HL-60 (cell line): Measurements from ENCODE around the gene PROC.

ENCODE experiments used
- DNase-seq, 2 experiments: peaks; one replicate each; pipeline ENCODE4 v3.0.0-alpha.2; 2010 to 2020; ENCODE audit warnings: low read depth in 1 of 2, low spot score in 1 of 2
- H3K27ac ChIP-seq: fragments of 250-450 bp; sonication (Bioruptor Pico); replicated peaks from 2 replicates; pipeline ENCODE4 v1.5.1; 2020; ENCODE audit warnings: mild to moderate bottlenecking, moderate library complexity
- H3K27me3 ChIP-seq: fragments of 250-450 bp; sonication (Bioruptor Pico); 2 replicates; pipeline ENCODE4 v1.5.1; 2021; ENCODE audit warnings: mild to moderate bottlenecking, moderate library complexity; ENCODE audit not compliant: insufficient read depth, poor library complexity, severe bottlenecking
- H3K4me3 ChIP-seq: replicated peaks from 2 replicates; pipeline ENCODE4 v1.5.1; 2011; ENCODE audit warnings: mild to moderate bottlenecking, control low read depth, low read length; ENCODE audit not compliant: insufficient read depth
- GABPA ChIP-seq: IDR thresholded peaks from 2 replicates; pipeline ENCODE4 v1.6.1; 2012; ENCODE audit warnings: low read depth
- POLR2AphosphoS5 ChIP-seq: IDR thresholded peaks from 2 replicates; pipeline ENCODE4 v1.6.1; 2012; ENCODE audit warnings: low read depth
- SPI1 ChIP-seq: IDR thresholded peaks from 2 replicates; pipeline ENCODE4 v1.6.1; 2012; ENCODE audit warnings: low read depth, mild to moderate bottlenecking, borderline replicate concordance
- TF ChIP-seq, protein P1 (sequence below): IDR thresholded peaks from one replicate; pipeline ENCODE4 v1.5.1; 2011; ENCODE audit warnings: low read length, control low read depth, inconsistent platforms; ENCODE audit not compliant: insufficient read depth
- TF ChIP-seq, protein P2 (sequence below): IDR thresholded peaks from 2 replicates; pipeline ENCODE4 v1.6.1; 2012; ENCODE audit warnings: low read depth; ENCODE audit not compliant: insufficient replicate concordance

The PROC gene

DNA sequence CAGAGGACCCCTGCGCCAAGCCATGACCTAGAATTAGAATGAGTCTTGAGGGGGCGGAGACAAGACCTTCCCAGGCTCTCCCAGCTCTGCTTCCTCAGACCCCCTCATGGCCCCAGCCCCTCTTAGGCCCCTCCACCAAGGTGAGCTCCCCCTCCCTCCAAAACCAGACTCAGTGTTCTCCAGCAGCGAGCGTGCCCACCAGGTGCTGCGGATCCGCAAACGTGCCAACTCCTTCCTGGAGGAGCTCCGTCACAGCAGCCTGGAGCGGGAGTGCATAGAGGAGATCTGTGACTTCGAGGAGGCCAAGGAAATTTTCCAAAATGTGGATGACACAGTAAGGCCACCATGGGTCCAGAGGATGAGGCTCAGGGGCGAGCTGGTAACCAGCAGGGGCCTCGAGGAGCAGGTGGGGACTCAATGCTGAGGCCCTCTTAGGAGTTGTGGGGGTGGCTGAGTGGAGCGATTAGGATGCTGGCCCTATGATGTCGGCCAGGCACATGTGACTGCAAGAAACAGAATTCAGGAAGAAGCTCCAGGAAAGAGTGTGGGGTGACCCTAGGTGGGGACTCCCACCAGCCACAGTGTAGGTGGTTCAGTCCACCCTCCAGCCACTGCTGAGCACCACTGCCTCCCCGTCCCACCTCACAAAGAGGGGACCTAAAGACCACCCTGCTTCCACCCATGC is 3.0 kb downstream of the PROC start:
- Histone ChIP-seq H3K27ac (no peak overlapping the region), H3K27me3 (no peaks in the 10 kb centered on the region), H3K4me3 (no peak overlapping the region)
- no peak for TF ChIP-seq POLR2AphosphoS5
- TF ChIP-seq, protein P1, sequence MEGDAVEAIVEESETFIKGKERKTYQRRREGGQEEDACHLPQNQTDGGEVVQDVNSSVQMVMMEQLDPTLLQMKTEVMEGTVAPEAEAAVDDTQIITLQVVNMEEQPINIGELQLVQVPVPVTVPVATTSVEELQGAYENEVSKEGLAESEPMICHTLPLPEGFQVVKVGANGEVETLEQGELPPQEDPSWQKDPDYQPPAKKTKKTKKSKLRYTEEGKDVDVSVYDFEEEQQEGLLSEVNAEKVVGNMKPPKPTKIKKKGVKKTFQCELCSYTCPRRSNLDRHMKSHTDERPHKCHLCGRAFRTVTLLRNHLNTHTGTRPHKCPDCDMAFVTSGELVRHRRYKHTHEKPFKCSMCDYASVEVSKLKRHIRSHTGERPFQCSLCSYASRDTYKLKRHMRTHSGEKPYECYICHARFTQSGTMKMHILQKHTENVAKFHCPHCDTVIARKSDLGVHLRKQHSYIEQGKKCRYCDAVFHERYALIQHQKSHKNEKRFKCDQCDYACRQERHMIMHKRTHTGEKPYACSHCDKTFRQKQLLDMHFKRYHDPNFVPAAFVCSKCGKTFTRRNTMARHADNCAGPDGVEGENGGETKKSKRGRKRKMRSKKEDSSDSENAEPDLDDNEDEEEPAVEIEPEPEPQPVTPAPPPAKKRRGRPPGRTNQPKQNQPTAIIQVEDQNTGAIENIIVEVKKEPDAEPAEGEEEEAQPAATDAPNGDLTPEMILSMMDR, result no peak
- TF ChIP-seq, protein P2, sequence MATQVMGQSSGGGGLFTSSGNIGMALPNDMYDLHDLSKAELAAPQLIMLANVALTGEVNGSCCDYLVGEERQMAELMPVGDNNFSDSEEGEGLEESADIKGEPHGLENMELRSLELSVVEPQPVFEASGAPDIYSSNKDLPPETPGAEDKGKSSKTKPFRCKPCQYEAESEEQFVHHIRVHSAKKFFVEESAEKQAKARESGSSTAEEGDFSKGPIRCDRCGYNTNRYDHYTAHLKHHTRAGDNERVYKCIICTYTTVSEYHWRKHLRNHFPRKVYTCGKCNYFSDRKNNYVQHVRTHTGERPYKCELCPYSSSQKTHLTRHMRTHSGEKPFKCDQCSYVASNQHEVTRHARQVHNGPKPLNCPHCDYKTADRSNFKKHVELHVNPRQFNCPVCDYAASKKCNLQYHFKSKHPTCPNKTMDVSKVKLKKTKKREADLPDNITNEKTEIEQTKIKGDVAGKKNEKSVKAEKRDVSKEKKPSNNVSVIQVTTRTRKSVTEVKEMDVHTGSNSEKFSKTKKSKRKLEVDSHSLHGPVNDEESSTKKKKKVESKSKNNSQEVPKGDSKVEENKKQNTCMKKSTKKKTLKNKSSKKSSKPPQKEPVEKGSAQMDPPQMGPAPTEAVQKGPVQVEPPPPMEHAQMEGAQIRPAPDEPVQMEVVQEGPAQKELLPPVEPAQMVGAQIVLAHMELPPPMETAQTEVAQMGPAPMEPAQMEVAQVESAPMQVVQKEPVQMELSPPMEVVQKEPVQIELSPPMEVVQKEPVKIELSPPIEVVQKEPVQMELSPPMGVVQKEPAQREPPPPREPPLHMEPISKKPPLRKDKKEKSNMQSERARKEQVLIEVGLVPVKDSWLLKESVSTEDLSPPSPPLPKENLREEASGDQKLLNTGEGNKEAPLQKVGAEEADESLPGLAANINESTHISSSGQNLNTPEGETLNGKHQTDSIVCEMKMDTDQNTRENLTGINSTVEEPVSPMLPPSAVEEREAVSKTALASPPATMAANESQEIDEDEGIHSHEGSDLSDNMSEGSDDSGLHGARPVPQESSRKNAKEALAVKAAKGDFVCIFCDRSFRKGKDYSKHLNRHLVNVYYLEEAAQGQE, result no peak
- TF ChIP-seq SPI1, result no peak
- no peak for TF ChIP-seq GABPA
- no peak for DNase-seq

DNA sequence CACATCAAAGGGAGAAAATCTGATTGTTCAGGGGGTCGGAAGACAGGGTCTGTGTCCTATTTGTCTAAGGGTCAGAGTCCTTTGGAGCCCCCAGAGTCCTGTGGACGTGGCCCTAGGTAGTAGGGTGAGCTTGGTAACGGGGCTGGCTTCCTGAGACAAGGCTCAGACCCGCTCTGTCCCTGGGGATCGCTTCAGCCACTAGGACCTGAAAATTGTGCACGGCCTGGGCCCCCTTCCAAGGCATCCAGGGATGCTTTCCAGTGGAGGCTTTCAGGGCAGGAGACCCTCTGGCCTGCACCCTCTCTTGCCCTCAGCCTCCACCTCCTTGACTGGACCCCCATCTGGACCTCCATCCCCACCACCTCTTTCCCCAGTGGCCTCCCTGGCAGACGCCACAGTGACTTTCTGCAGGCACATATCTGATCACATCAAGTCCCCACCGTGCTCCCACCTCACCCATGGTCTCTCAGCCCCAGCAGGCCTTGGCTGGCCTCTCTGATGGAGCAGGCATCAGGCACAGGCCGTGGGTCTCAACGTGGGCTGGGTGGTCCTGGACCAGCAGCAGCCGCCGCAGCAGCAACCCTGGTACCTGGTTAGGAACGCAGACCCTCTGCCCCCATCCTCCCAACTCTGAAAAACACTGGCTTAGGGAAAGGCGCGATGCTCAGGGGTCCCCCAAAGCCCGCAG is 3.8 kb downstream of the PROC start:
- no peak for DNase-seq
- Histone ChIP-seq H3K4me3 (peak overlapping the region; percentile 28; the same call in 1 of the 2 replicates), H3K27ac (no peak overlapping the region), H3K27me3 (no peaks in the 10 kb centered on the region)
- TF ChIP-seq SPI1 (no peak), POLR2AphosphoS5 (no peak), GABPA (no peak)
- TF ChIP-seq, protein P2, result no peak
- TF ChIP-seq, protein P1, result no peak

DNA sequence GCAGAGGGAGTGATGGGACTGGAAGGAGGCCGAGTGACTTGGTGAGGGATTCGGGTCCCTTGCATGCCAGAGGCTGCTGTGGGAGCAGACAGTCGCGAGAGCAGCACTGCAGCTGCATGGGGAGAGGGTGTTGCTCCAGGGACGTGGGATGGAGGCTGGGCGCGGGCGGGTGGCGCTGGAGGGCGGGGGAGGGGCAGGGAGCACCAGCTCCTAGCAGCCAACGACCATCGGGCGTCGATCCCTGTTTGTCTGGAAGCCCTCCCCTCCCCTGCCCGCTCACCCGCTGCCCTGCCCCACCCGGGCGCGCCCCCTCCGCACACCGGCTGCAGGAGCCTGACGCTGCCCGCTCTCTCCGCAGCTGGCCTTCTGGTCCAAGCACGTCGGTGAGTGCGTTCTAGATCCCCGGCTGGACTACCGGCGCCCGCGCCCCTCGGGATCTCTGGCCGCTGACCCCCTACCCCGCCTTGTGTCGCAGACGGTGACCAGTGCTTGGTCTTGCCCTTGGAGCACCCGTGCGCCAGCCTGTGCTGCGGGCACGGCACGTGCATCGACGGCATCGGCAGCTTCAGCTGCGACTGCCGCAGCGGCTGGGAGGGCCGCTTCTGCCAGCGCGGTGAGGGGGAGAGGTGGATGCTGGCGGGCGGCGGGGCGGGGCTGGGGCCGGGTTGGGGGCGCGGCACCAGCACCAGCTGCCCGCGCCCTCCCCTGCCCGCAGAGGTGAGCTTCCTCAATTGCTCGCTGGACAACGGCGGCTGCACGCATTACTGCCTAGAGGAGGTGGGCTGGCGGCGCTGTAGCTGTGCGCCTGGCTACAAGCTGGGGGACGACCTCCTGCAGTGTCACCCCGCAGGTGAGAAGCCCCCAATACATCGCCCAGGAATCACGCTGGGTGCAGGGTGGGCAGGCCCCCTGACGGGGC is 4.6 kb downstream of the PROC start:
- H3K4me3 ChIP-seq, result peak overlapping the region; percentile 28
- no peak overlapping the region for H3K27ac ChIP-seq
- DNase-seq, result peak in 1 of 2 experiments; percentile 69
- TF ChIP-seq GABPA, result no peak
- TF ChIP-seq POLR2AphosphoS5, result peak; percentile 34; the same call in 1 of the 2 replicates
- H3K27me3 ChIP-seq, result no peaks in the 10 kb centered on the region

DNA sequence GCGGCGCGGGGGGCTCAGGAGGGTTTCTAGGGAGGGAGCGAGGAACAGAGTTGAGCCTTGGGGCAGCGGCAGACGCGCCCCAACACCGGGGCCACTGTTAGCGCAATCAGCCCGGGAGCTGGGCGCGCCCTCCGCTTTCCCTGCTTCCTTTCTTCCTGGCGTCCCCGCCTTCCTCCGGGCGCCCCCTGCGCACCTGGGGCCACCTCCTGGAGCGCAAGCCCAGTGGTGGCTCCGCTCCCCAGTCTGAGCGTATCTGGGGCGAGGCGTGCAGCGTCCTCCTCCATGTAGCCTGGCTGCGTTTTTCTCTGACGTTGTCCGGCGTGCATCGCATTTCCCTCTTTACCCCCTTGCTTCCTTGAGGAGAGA is 5.2 kb downstream of the PROC start:
- Histone ChIP-seq H3K4me3 (peak overlapping the region; percentile 28), H3K27ac (no peak overlapping the region), H3K27me3 (no peaks in the 10 kb centered on the region)
- no peak for DNase-seq
- TF ChIP-seq SPI1, result no peak
- TF ChIP-seq, protein P1, result no peak
- TF ChIP-seq, protein P2, result no peak
